ENCODE data around the gene ACTC1.
"Not testable (repeated sequence)": the region's sequence is repeated elsewhere in the genome, so short reads cannot be mapped to it uniquely, and the experiment has no call there.

The ACTC1 gene

DNA sequence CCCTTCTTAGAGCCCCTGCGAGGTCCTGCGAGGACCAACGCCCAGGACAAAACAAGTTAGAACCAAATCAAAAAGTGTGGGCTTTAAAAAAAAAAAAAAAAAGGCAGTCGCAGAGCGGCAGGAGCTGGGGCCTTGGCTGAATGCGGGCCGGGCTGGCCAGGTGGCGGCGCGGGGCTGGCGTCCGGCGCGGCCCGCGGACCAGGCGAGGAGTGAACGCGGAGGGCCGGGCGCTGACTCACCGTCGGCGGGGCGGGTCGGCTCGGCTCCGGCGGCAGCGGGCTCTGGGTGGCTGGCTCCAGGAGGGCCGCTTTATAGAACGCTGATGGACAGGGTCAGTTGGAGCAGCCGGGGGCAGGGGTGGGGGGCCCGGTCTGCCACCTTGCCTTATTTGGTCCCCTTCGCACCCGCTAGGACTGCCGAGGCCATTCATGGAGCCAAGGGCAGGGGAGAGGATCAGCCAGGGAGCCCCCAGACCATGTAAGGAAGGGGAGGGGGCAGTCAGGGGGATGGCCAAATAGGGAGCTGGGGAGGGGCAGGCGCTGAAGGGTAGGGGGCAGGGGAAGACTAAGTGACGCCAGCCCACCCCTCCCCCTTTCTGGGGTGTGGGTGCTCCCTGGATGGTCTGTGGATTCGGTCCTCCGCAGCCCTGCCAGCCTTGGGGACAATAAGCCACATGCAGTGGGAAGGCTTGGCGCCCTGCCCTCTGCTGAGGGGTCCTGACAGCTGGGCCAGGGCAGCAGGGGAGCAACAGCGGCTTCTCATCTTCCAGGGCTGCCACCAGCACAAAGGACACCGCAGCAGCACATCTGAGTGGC lies at the start of gene ACTC1:
Gene ACTC1, minus strand, starts transcription at position 283 of the 815 bp plus-strand sequence. CDS start 741 bp downstream, outside the sequence.
- no peak for DNase-seq (ENCODE audit: low read depth)

DNA sequence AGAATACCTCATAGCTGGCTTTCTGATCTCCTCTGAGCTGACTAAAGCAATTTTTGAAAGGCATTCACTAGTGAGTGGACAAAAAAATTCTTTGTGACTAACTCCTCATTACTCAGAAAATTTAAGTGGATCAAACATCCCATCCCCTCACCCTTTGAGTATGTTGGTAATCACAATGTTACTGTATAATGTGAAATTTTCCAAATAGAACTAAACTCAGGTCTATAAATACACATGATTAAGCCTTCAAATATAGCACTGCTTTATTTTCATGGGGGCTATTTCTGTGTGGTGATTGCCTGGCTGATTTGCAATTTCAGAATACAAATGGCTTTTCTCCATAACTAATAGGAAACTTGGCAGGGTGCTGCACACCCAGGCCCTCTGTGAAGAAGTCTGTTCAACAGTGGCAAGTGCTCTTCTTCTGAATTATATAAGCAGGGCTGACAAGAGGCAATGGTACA lies 45.9 kb upstream of the ACTC1 start:
- no peak for DNase-seq (ENCODE audit: low read depth)

DNA sequence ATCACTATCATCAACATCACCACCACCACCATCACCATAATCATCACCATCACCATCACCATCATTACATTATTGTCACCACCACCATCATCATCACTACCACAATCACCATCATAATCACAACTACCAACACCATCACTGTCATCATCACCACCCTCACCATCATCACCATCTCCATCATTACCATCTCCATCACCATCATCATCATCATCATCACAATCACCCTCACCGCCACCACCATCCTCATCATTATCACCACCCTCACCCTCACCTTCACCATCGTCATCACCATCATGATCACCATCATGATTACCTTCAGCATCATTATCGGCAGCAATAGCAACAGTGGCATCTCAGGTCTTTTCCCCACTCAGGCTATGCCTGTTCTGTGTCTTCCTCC lies 42.9 kb upstream of the ACTC1 start:
- DNase-seq (ENCODE audit: low read depth): no peak

DNA sequence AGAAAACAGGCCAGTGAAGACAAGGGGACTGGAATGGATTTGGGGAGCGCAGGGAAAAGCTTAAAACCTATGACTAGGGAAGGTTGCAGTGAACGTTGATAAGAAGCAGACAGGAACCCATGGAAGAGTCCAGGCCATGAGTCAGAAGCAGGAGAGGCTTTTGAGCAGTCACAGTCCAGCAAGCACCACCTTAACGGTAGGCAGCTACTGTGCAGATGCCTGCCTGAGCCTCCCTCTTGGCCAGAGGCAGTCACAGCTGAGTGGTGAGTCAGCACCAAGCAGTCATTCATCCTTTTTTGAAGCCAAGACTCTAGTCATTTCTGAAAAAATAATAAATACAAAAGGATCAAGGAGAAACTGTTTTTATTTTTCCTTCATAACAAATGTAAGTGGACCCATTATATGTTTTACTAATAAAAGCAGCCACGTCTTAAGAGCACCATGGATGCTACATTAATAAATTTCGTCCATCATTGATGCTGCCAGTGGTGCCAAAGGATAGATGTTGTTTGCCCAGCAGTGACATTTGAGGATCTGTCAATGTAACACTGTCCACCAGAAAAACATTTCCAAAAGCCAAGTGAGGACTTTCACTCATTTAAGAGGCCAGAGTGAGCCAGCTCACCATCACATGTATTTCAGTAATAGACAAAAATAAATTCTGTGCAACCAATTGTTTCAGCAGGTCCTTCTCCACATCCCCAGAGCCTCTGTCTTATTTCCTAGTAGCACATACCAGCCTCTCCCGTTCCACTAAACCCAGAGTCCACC lies 42.1 kb upstream of the ACTC1 start:
- peak; percentile 54 for DNase-seq (ENCODE audit: low read depth)

DNA sequence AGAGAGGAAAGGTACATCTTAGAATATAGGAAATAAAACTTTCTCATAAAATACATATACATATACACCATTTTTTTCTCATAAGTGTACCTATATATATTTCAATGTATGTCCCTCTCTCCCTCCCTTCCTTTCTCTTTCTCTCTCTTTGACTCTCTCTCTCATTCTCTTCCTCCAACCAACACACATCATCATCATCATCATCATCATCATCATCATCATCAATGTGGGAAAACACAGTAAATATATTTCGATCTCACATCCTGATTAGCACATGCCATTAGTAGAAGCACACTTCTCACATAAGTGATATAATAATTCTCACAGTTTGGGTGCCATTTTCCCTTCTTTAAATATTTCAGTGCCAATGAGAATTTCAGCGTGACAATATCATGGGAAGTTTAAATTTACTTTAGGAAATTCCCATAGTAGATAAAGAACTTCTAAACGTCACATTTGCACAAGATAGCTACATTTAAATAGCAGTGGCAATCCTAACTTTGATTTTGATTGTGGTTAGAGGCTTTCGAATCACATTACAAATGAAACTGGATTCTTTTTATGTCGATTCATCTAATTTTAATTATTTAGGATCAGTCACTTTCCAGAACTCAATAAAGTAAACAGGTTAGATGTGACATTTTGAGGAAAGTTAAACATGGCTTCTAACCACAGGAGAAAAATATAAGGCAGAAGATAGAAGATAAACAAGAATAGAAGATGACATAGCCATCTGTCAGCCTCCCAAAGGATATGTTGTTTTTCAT lies 33.0 kb upstream of the ACTC1 start:
- no peak for DNase-seq (ENCODE audit: low read depth)

DNA sequence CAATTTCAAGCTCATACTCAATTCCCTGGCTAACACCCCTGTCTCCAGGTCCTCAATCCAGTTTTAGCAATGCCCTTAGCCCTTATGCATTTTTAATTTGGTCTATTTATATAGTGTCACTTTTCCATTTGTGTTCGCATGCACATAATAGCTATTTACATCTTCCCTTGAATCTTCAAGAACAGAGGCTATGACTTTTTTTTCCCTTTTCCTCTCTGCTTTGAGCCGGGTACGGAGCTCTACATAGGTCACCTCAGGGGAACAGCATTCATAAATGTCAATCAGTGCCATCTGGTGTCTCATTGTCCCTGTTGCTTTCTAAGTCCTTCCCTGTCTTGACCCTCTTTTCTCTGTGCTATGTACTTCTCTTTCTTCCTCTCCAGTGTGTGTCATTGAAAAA lies 26.5 kb upstream of the ACTC1 start:
- no peak for DNase-seq (ENCODE audit: low read depth)

DNA sequence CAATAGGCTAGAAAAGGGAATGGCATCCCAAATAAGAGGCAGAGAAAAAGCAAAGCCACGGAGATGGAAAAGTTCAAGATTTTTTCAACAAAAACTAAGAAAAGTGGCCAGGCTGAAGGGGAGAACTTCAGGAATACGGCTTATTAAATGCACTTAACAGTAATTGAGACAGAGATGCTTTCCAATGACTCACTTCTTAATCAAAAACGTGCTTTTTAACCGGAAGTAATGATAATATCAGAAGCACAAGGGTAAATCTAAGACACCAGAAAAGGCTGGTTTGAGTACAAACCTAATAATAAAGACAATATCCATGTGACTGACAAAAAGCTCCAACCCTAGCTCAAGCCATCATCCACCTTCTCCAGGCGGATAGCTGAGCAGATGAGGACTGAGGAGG lies 24.8 kb upstream of the ACTC1 start:
- no peak for DNase-seq (ENCODE audit: low read depth)

DNA sequence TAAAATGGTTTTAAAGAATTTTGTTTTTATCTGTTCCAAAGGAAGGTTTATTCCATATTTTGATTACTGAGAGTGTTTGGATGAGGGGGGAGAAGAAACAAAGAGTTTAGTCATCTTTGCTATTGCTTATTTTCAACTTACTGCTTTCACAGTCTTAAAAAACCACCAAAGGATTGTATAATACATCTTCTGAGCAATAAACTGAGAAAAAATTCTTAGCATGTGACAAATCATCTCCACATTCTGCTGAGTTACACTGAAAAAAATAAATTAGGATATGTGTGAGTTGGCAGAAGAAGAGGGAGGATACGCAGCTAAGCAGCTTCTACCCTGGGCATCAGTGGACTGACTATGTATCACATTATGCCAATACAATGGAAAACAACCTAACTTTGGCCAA lies 23.2 kb upstream of the ACTC1 start:
- DNase-seq (ENCODE audit: low read depth): no peak

DNA sequence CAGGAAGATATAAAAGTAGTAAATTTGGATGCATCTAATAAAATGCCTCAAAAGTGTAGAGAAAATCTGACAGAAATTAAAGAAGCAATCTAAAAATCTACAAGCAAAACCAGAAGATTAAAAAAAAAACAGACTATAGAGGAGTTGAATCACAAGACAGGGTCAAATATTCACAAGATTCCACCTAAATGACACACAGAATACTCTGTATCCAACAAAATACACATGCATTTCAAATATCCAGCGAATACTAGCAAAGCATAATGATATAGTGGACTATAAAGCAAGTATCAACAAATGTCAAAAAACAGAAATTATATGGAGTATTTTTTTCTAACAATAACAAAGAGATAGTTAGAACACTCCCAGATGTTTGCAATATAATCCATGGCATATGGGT lies 20.5 kb upstream of the ACTC1 start:
- no peak for DNase-seq (ENCODE audit: low read depth)

DNA sequence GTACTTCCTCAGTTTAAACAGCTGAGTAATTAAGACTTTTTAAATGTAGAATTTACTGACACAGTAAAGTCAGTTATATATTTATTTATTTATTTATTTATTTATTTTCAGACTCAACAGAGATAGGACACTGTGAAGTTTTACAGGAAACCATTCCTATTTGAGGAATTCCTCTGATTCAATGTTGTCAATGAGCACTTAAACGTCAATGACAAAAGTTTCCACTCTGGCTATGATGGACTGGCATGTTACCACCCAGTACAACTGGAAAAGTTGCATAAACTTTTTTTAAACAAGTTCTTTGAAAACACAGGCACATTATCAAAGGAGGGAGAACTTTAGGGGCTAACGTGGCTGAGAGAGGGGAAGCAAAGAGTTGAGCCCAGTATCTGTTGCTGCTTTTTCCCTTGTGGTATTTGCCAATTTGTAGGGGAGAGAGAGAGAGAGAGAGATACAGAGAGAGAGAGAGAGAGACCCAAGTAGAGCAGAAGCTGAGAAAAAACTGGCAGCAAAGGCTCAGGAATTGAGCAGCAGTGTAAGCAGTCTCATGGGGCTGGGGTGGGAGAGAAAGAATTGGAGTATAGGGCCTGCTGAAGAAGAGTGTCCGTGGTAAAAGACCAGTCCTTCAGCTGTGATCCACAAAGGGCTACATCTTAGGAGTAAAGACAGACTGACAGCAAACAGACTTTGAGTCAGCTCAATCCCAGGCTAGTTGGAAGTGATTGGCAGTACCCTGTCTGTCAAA lies 18.3 kb upstream of the ACTC1 start:
- no peak for DNase-seq (ENCODE audit: low read depth)

DNA sequence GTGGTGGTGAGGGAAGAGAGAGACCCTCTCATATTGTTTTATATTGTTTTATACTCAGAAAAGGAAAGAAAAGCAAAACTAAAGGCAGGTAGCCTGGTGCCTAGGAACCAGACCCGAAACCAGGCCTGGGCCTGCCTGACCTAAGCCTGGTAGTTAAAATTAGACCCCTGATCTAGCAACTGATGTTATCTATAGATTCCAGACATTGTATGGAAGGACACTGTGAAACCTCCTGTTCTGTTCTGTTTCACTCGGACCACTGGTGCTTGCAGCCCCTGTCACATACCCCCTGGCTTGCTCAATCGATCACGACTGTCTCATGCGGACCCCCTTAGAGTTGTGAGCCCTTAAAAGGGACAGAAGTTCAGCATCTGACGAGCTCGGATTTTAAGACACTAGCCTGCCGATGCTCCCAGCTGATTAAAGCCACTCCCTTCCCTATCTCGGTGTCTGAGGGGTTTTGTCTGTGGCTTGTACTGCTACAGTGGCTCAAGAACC lies 17.6 kb upstream of the ACTC1 start:
- DNase-seq (ENCODE audit: low read depth): not testable (repeated sequence)

DNA sequence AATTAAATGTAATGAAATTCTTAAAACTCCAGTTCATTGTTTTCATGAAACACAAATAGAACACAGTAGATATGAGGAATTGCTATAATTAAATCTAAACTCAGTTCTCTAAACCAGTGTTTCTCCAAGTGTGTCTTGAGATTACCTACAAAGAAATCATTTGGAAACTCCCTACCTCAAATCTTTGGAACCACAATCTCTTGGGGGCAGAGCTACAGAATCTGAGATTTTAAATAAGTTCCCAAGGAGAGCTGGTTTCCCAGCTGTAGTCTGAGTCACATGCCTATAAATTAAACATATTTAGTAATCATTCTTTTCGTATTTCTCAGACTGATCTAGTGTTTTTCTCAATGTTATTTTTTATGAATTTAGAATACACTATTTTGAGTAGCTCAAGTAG lies 17.0 kb upstream of the ACTC1 start:
- peak; percentile 22 for DNase-seq (ENCODE audit: low read depth)

DNA sequence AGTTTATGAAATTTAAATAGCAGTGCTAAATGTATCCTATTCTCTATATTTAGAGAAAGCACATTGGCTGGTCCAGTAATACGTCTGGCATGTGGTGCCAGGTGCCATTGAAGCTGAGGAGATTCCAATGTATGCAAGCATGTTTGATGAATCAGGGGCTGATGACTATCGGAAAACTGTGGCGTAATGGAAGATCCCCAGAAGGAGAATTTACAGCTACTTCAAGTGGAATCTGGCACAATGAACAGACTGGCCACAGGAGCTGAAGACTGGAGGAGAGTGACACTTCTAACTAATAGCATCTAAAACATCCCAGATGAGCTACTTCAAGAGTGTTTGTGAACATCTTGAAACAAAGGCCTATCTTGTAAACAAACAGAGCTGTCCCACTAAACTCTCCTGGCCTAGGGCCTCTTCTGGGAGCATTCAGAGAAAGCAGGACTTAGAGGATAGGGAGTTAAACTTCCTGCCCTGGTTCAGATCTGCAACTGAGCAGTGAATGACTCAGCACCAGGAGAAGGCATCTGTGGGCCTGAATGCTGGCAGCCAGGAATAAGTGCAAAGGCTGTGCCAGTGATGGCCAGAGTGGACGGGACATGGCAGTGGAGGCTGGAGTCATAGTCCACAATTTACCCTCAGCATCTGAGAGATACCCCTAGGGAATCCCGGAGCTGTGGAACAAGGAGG lies 15.2 kb upstream of the ACTC1 start:
- DNase-seq (ENCODE audit: low read depth): peak; percentile 97

DNA sequence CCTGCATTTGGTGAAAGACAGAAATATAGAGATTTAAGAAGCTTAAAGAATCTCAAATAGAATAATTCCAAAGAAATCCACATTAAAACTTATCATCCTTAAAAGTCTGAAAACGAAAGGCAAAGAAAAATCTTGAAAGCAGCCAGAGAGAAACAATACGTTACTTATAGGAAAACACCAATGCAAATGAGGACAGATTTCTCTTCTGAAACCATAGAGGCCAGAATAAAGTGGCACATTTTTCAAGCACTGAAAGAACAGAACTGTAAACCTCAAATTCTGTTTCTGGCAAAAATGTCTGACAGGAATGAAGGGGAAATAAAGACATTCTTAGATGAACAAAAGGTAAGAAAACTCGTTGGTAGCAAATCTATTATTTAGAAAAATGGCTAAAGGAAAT lies 13.8 kb upstream of the ACTC1 start:
- DNase-seq (ENCODE audit: low read depth): no peak

DNA sequence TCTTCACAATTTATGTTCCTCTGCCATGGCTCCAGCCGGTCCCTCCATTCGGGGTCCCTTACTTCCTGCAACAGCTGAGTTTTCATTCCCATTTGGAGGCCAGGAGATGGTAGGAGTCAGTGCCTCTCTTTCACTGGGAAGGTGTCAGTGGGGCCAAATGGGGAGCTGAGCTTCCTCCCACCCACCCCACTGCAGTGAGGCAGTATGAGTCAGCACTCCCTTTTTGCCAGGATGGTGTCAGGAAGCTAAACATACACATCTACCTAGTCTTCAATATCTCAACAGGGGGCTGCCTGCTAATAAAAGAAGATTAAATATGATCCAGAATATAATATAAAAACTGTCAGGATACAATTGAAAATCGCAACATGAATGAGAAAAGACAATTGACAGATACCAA lies 12.7 kb upstream of the ACTC1 start:
- no peak for DNase-seq (ENCODE audit: low read depth)

DNA sequence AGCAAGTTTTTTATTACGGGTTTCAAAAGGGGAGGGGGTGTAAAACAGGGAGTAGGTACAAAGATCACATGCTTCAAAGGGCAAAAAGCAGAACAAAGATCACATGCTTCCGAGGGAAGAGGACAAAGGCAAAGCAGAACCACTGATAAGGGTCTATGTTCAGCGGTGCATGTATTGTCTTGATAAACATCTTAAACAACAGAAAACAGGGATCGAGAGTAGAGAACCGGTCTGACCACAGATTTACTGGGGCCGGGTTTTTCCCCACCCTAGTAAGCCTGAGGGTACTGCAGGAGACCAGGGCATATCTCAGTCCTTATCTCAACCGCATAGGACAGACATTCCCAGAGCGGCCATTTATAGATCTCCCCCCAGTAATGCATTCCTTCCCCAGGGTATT lies 11.9 kb upstream of the ACTC1 start:
- not testable (repeated sequence) for DNase-seq (ENCODE audit: low read depth)

DNA sequence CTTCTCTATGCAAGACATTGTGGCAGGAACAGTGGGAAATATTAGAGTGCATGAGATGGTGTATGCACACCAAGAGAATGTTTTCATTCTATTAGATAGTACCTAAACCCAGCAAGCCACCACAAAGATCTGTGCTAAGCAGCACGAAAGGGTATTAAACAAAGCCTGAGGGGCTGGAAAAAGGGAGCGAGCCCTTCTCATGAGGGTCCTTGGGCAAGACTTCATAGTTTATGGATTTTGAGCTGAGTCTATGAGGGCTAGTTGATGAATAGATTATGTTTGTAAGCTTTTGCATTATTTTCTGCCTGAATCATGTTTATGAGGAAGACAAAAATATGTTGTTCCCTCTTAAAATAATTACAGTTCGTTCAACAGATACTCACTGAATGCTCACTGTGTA lies 9.4 kb upstream of the ACTC1 start:
- DNase-seq (ENCODE audit: low read depth): no peak

DNA sequence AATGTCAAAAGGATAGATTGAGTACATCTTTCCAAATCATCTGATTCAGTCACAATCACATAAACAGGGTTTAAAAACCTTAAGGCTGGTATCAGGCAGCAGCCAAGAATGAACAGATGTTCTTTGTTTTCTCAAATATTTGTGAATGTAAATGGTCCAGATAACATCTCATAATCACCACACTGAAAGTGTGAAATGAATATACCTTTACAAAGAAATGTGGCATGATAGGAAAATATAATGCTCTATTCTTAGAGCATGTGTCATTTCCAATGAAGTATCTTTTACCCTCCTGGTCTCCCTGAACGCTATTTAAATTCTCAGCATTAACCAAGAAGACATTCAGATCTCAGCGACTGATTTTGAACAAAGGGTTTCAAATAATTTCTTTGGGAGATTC lies 8.8 kb upstream of the ACTC1 start:
- no peak for DNase-seq (ENCODE audit: low read depth)

DNA sequence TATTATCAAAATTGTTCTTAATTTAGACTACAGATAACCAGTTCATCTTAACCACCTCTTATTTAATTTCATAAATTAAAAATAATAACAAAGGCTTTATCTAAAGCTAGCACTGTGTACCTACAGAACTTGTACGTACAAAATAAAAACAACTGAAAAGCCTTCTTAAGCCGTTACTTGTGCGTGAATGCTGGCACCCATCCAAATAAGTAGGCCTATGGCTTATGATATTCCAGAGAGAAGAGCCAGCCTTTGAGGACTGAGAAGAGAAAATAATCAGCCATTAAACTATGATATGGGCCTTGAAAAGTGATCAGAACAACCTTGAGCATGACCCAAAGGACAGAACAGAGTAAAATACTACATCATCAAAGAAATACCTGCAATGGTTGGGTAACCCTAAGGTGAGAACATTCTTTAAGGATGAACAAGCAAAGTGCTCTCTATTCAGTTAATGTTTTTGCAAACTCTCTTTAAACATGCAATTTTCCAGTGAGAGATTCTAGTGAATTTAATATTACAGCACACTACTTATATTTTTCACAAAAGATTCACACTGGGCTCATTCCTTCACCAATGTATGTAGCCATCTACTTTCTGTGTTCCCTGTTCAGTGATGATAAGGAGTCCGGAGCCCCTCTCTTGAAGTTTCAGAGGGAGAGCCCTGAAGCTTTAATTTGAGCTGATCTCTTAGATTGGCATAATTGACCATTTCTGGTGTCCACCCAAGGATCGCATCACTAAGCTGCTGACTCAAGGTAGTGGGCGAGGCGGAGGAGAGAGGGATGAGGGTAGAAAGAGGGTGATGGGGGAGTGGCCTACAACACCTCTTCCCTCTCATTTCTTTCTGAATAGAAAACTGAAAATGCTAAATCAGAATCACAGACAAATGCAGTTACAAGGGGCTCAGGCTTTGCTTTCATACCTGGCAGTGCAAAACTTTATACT lies 7.7 kb upstream of the ACTC1 start:
- no peak for DNase-seq (ENCODE audit: low read depth)

DNA sequence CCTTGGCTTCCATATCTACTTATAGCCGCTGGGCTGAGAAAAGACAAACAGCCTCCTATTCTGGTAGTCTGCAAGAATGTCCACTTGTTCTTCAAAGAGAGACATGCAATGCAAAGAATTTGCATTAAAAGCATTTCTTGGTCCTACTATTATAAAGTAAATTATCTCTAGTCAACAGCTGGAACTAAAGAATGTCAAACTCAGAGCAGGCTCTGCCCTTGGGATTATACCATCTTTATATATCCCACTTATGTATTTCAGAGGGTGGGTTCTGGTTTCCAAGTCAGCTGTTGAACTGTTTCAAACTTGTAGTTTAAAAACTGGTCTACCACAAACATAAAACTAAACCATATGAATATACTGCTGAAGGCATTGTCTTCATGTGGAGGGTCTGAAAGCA lies 7.0 kb upstream of the ACTC1 start:
- DNase-seq (ENCODE audit: low read depth): no peak

Measured in non-pigmented ciliary epithelial cell (primary cell).